ENCODE data around the gene CD59. TPM values are rescaled to one million over a fixed set of nuclear protein-coding genes. Genes with fewer than 3 reads are reported as not detected.

CD59 gene
- total RNA-seq, 1 donor from 2014 or later, result 319 TPM

- no peak for ATAC-seq
These were observed 22.9 kb downstream of the CD59 start for GRCh38 chr11:33713151-33713855.

DNA sequence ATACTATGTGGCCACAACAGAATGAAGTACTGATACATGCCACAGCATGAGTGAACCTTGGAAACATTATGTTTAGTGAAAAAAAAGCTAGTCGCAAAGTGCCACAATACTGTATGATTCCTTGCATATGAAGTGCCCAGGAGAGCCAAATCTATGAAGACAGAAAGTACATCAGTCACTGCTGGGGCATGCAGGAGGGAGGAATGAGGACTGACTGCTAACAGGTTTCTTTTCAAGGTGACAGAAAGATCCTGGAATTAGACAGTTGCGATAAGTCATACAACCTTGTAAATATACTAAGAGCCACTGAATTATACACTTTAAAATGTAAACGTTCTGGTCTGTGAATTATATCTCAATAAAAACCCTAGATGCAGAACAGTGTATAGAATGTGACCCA lies 23.8 kb downstream of the CD59 start:
- ATAC-seq, result no peak

DNA sequence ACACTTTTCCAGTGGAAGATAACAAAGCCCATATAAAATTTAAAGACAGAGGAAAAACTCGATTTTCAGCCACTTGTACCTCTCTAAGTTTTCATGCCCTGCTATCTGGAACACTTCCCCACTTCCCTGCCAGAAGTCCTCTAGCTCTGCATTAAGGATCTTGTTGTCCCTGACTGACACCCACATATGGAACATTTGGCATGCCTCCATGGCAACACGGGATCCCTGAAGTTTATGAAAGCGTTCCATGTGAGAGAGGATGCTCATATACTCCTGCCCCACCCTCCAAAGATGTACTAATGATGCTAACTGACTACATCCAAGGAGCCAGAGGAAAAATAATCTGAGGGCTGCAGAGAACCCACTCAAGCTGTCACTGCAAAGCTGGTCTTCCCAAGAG lies 26.8 kb downstream of the CD59 start:
- ATAC-seq, result no peak

DNA sequence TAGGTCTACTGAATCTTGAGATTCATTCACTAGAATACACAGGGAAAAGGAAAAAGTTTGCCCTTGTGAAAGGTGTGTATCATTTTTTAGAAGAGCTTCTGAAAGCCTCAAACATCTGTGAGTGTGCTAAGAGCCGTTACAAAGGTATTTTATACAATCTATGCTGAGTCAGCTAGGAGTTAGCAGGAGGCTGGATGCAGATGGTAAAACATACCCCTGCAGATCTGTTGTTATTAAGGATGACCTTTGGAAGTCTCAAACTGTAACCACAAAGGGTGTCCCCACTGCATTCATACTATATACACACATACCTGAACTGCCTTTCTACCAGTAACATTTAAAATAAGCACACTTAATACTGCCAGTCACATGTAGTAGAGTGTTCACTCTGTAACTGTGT lies 27.2 kb downstream of the CD59 start:
- ATAC-seq, result no peak

- peak; percentile 61 for ATAC-seq
These were observed 28.4 kb downstream of the CD59 start for GRCh38 chr11:33707831-33708230.

GRCh38 chr11:33706966-33707365 lies 29.3 kb downstream of the CD59 start:
- no peak for ATAC-seq

GRCh38 chr11:33706546-33706945 lies 29.7 kb downstream of the CD59 start:
- no peak for ATAC-seq

DNA sequence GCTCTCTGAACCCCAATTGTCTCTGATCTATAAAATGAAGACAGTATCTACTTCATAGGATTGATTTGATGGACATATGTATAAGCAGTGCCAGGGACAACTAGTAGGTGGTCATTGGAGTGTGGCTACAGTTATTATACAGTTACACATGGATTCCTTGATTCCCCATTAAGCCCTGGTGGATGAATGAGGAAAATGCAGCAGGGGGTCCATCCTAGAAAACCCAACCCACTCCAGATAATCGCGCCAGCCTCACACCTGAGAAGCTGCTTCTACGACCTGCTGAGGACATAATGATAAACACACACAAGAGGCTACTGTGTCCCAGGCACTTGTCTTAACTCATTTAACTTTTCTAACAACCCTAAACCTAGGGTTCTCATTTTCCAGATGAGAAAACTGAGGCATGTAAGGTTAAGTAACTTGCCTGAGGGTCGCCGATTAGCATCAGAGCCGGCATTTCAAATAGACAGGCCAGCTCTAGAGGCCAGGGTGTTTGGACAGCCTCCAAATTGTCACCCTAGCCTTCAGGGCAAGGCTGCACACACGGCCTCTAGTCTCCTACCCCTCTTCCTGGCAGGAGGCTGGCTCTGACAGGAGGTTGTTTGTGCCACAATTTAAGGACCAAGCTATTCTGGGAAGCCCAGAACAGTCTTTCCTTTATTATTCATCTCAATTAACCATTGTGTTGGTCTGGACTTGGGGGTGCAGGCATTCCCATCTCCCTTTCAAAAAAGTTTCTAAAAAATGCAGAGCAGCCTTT lies 31.8 kb downstream of the CD59 start:
- no peak for ATAC-seq

- ATAC-seq, result peak; percentile 27
These were observed 32.4 kb downstream of the CD59 start for GRCh38 chr11:33703788-33704187.

- ATAC-seq, result no peak
These were observed 33.0 kb downstream of the CD59 start for GRCh38 chr11:33703234-33703633.

DNA sequence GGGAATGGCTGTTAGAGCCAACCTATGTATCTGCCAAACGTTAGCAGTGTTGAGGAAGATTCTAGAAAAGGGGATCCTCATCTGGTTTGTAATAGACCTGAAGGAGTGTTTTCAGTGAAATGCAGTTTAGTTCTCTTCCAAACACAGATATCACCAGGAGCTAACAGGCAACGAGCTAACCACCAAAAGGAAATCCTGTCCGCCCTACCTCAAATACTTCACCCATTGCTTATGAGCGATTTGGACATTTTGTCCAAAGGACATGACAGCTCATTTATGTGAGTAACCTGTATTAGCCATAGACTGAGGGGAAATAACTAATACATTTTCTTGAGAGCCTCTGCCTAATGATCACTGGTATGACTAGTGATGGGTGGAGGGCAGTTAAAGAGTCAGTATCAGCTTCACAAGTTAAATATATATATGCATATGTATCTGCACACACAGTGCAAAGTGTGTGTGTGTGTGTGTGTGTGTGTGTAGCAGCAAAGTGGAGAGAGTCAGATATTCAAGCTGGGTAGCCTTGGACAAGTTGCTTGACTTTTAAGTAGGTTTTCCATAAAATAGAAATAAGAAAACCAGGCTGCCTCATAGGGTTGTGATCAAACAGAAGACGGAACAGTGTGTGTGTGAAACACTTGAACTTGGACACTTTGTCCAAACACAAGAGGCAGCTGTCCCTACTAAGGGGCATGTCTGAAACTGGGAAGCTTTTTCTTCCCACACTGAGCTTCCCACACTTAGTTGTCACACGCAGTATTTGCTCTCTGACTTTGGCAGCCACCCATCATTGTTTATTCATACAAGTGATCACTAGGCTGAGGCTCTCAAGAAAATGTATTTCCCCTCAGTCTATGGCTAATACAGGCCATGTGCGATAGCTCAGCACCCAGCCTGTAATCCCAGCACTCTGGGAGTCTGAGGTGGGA lies 34.7 kb downstream of the CD59 start:
- ATAC-seq, result peak; percentile 11

- ATAC-seq, result peak; percentile 82
These were observed 35.5 kb downstream of the CD59 start, which contains the start of gene C11orf91 for GRCh38 chr11:33700502-33701271. TSS of gene C11orf91 (minus strand) at chr11:33700826. CDS start at chr11:33700740, 86 bp downstream.

GRCh38 chr11:33700063-33700501 lies 36.1 kb downstream of the CD59 start:
- ATAC-seq, result no peak

DNA sequence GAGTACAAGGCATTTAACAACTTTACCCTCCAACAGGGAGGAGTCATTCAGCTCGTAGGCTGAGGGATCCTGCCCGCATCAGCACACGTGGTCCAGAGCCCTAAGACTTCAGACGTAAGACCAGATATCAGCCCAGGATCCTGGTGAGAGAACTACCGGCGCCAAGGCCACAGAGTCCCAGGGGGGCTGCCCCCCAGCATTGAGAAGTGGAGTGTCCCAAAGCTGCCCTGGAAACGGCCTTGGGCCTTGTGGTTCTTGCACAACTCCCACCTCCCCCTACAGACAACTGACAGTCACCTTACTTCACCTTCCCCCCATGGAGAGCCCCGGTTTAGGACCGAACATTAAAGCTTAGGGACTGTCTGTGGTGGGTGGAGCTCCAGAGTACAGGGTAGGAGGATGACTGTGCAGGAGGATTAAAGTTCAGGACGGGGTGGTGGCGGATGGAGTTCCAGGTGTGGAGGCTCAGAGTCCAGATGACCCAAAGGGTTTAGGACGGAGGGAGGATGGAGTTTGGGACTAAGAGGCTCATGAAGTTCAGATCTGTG lies 36.6 kb downstream of the CD59 start:
- ATAC-seq, result peak; percentile 44

DNA sequence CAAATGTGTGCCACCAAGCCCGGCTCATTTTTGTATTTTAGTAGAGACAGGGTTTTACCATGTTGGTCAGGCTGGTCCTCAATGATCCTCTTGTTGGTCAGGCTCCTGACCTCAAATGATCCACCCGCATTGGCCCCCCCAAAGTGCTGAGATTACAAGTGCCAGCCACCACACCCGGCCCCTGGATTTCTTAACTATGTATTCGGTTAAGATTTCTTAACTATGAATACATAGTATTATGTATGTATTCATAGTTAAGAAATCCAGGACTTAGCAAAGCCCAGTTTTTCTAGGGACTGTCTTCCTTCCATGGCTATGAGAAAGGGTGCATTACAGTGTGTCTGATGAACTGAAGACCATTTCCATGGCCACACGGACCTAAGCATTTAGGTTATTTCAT lies 37.3 kb downstream of the CD59 start:
- no peak for ATAC-seq

DNA sequence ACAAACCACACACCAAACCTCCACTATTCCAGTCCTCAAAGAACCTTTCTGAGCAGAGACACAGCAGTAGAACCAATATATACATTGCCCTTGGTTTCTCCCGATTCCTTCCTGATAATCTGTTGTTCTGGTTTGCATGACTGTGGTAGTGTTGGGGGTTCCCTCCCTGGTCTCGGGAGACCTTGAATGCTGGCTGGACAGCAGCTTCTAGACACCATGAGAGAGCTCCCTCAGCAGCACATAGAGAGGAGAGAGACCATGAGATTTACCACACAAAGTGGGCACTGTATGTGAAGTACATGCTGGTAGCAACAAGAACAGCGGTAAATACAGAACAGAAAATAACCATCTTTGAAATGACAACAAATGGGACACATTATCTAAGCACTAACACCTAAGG lies 38.2 kb downstream of the CD59 start:
- ATAC-seq, result no peak

DNA sequence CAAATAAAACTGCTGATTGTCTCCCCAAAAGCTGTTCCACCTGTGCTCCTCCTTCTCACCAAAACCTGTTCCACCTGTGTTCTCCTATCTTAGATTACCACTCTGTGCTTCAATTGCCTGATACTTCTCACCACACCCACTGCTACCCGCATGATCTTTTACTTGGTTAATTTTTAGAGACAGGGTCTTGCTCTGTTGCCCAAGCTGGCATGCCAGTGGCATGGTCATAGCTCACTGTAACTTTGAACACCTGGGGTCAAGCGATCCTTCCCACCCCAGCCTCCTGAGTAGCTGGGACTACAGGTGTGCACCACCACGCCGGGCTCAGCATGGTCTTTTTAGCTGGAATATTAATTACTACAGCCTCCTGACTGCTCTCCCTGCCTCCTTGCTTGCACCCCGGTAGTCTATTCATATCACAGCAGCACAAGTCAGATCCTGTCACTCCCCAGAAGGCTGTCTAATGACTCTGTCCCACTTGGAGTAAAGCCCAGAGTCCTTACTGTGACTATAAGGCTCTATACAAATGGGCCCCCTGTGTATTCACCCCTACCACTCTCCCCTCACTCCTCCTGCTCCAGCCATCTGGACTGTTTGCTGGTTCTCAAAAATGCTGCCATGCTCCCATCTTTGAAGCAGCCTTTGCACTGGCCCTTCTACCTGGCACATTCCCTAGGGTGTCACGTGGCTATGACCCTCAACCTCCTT lies 39.1 kb downstream of the CD59 start:
- ATAC-seq, result no peak

DNA sequence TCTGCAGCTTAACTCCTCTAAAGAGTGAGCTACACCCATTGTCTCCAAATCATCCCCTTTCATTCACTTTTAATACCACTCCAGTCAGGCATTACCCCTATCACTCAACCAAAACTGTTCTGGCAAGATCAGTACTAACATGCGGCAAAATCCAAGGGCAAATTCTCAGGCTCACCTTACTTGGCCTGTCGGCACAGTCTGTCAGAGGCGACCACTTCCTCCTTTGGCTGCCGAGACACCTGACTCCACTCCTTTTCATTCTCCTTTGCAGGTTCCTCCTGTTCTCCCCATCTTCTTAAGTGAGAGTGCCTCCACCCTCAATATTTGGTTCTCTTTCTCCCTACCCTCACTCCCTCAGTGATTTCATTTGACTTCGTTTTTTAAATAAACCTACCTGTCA lies 39.8 kb downstream of the CD59 start:
- ATAC-seq, result peak; percentile 57

DNA sequence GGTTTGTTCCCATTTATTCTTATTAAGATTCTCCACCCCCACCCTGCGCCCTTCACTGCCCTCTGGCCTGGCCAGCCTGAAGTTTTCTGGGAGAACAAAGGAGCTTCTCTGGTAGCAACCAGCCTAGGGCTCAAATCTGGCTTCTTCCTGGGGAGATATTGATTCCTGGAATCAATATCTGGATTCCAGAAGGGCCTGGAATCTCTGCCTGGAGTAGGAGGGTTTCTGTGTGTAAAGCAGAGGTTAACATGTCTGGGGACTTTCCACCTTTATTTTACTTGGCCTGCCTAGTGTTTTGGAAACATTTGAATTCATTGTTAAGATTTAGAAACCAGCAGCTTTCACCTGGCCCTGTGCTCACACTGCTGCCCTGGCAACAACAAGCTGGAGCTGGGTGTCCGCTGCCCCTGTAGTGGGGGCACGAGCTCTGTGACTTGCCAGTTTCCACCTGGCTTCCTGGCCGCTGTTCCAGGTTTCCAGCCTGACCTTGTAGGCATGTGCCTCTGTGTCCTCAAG lies 41.1 kb downstream of the CD59 start:
- ATAC-seq, result no peak

DNA sequence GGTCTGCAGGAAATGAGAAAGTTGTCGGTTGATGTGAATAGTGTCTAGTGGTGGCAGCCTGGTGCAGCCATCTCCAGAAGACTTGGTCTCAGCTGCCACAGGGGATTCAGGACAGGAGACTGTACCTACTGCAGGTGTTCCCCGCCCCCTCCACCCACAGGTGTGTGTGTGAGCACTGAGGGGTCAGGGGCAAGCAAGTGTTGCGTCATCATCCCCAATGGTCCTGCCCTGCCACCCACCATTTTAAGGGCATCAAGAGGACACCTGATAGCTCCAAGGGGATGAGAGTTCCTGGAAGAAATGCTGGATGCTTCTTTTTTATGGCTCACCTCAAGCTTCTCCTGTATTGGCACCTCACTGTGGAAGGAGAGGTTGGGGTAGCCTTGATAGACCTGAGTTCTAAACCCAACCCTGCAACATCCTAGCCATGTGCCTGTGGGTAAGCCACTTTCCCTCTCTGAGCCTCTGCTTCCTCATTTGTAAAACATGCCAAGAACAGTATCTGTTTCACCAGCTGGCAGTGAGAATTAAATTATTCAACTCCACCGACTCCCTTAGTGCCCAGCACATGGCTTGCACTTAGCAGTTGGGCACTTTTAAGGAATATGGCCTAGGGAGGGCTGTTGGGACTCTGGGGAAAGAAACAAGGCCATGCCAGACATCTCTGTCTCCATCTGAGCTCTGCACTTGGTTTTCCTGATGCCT lies 41.7 kb downstream of the CD59 start:
- no peak for ATAC-seq

Measured in esophagus mucosa (tissue), 1 donor.